Erythroblast (primary cell): Measurements from ENCODE around the gene KCNE2.

ENCODE experiments used
- GATA1 ChIP-seq: IDR thresholded peaks from 2 replicates; pipeline ENCODE4 v1.6.1; 2011; ENCODE audit warnings: low read depth, mild to moderate bottlenecking, control low read depth, low read length, moderate library complexity
- POLR2A ChIP-seq: IDR thresholded peaks from 2 replicates; pipeline ENCODE4 v1.6.1; 2011; ENCODE audit warnings: mild to moderate bottlenecking, low read length

GRCh38 chr21:34357889-34358288 lies 5.9 kb upstream of the KCNE2 start:
- TF ChIP-seq POLR2A (no peak), GATA1 (no peak)
